KMS-11 (cell line): ENCODE measurements around the gene BTBD10.
"Not testable (repeated sequence)": the region's sequence is repeated elsewhere in the genome, so short reads cannot be mapped to it uniquely, and the experiment has no call there.

ENCODE experiments used
- H2AFZ ChIP-seq: fragments of 200-600 bp; sonication (generic); 2 replicates; pipeline ENCODE4 v1.6.1; 2016; ENCODE audit warnings: antibody characterized with exemption, mixed run types, low read depth
- H3K27ac ChIP-seq: fragments of 200-600 bp; sonication (generic); 2 replicates; pipeline ENCODE4 v1.6.1; 2016; ENCODE audit warnings: mild to moderate bottlenecking, mixed run types
- H3K27me3 ChIP-seq: fragments of 200-600 bp; sonication (generic); 2 replicates; pipeline ENCODE4 v1.6.1; 2017; ENCODE audit warnings: mild to moderate bottlenecking, low read depth, mixed run types, moderate library complexity; ENCODE audit not compliant: insufficient read depth
- H3K36me3 ChIP-seq: fragments of 200-600 bp; sonication (generic); 2 replicates; pipeline ENCODE4 v1.6.1; 2017; ENCODE audit warnings: mild to moderate bottlenecking, mixed run types; ENCODE audit not compliant: insufficient read depth
- H3K4me1 ChIP-seq: fragments of 200-600 bp; sonication (generic); 2 replicates; pipeline ENCODE4 v1.6.1; 2016; ENCODE audit warnings: mild to moderate bottlenecking, low read depth, mixed run types; ENCODE audit not compliant: poor library complexity, severe bottlenecking
- H3K4me2 ChIP-seq: fragments of 200-600 bp; sonication (generic); 2 replicates; pipeline ENCODE4 v1.7.0; 2016; ENCODE audit warnings: mild to moderate bottlenecking, mixed run types
- H3K4me3 ChIP-seq: fragments of 200-600 bp; sonication (generic); IDR thresholded peaks from 2 replicates; pipeline ENCODE4 v1.6.1; 2017; ENCODE audit warnings: low read depth, low read length, mixed read lengths; ENCODE audit not compliant: insufficient read depth
- H3K79me2 ChIP-seq: fragments of 200-600 bp; sonication (generic); 2 replicates; pipeline ENCODE4 v1.6.1; 2016; ENCODE audit warnings: low read depth, mixed run types; ENCODE audit not compliant: insufficient read depth
- H3K9ac ChIP-seq: fragments of 200-600 bp; sonication (generic); 2 replicates; pipeline ENCODE4 v1.6.1; 2016; ENCODE audit warnings: mild to moderate bottlenecking, mixed run types
- H4K20me1 ChIP-seq: fragments of 200-600 bp; sonication (generic); 2 replicates; pipeline ENCODE4 v1.6.1; 2016; ENCODE audit warnings: mild to moderate bottlenecking, mixed run types; ENCODE audit not compliant: insufficient read depth
- CTCF ChIP-seq: fragments of 200-600 bp; sonication (generic); conservative IDR thresholded peaks from 2 replicates; pipeline ENCODE4 v1.6.1; 2017; ENCODE audit warnings: low read depth, mild to moderate bottlenecking, antibody characterized with exemption, low read length, moderate library complexity, mixed read lengths

BTBD10 gene

GRCh38 chr11:13445588-13445987 lies 17.4 kb downstream of the BTBD10 start:
- no peak overlapping the region for H3K4me2 ChIP-seq
- no peak overlapping the region for H3K27ac ChIP-seq
- TF ChIP-seq CTCF: no peak
- H3K4me3 ChIP-seq: no peak overlapping the region
- H3K27me3 ChIP-seq: no peaks in the 10 kb centered on the region
- peaks cover 19% of the 10 kb centered on the region for H3K79me2 ChIP-seq
- H3K36me3 ChIP-seq: no peaks in the 10 kb centered on the region
- no peak overlapping the region for H3K9ac ChIP-seq
- peaks cover 25% of the 10 kb centered on the region for H3K4me1 ChIP-seq
- H2AFZ ChIP-seq: no peak overlapping the region
- H4K20me1 ChIP-seq: no peaks in the 10 kb centered on the region

DNA sequence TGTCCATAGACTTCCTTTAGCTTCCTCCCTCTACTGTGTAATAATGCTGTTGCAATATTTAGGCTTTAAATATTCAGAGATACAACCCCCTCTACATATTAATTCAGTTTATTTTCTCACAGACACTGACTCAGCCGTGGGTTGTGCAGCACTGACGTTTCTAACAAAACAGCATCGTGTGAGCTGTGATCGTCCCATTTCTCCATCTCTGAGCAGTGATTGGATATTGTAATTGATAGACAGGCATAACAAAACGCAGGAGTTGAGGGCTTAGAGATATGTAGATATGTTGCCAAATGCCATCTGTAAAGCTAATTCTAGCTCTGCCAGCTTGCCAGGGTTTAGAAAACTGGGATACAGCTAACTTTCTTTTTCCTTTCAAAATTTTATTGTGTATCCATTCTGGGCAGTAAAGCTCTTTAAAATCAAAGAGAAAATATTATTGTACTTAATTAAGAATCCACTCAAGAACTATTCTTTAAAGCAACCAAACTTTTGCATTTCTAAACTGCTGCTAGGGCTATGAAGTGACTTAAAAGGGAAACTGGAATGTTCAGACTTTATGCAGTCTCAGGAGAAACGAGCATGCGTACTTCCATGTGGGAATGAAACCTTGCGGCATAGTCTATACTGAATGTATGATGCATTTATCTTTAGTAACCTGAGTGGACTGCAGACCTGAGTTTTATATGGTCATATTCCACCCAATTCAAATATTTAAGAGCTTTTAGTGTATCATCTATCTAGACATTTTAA lies 22.7 kb downstream of the BTBD10 start:
- no peak for TF ChIP-seq CTCF
- no peak overlapping the region for H3K9ac ChIP-seq
- H3K4me3 ChIP-seq: no peak overlapping the region
- H3K4me1 ChIP-seq: peaks cover 1% of the 10 kb centered on the region
- no peaks in the 10 kb centered on the region for H4K20me1 ChIP-seq
- H3K27ac ChIP-seq: no peak overlapping the region
- H3K79me2 ChIP-seq: no peaks in the 10 kb centered on the region; the same call in 1 of the 2 replicates
- H3K27me3 ChIP-seq: no peaks in the 10 kb centered on the region
- H3K4me2 ChIP-seq: no peak overlapping the region
- no peak overlapping the region for H2AFZ ChIP-seq
- no peaks in the 10 kb centered on the region for H3K36me3 ChIP-seq

GRCh38 chr11:13438291-13438690 lies 24.7 kb downstream of the BTBD10 start:
- no peaks in the 10 kb centered on the region for H4K20me1 ChIP-seq
- no peak for TF ChIP-seq CTCF
- no peaks in the 10 kb centered on the region for H3K36me3 ChIP-seq
- H3K4me3 ChIP-seq: no peak overlapping the region
- H3K27ac ChIP-seq: no peak overlapping the region
- H3K79me2 ChIP-seq: no peaks in the 10 kb centered on the region; the same call in 1 of the 2 replicates
- no peak overlapping the region for H3K9ac ChIP-seq
- H3K4me1 ChIP-seq: peaks cover 15% of the 10 kb centered on the region
- no peaks in the 10 kb centered on the region for H3K27me3 ChIP-seq
- H2AFZ ChIP-seq: no peak overlapping the region
- no peak overlapping the region for H3K4me2 ChIP-seq

GRCh38 chr11:13436836-13437235 lies 26.2 kb downstream of the BTBD10 start:
- not testable (repeated sequence) for H3K4me3 ChIP-seq, H3K36me3 ChIP-seq, H2AFZ ChIP-seq, H3K27ac ChIP-seq, H3K4me2 ChIP-seq, H3K9ac ChIP-seq, H3K27me3 ChIP-seq, H4K20me1 ChIP-seq, H3K79me2 ChIP-seq
- peaks cover 29% of the 10 kb centered on the region for H3K4me1 ChIP-seq
